PFSK-1 (cell line): ENCODE data around the gene CD300E.

Experiments used
- POLR2AphosphoS5 ChIP-seq: IDR thresholded peaks from 2 replicates; pipeline ENCODE4 v1.6.1; 2012; ENCODE audit warnings: low read depth, mild to moderate bottlenecking, control low read depth, low read length, moderate library complexity
- REST ChIP-seq, 2 experiments: IDR thresholded peaks; 2 replicates each; pipeline versions ENCODE4 v1.6.1 to v1.8.0; 2011 to 2012; ENCODE audit warnings: low read depth in 2 of 2, low read length in 2 of 2, control low read depth in 1 of 2, inconsistent platforms in 1 of 2, mild to moderate bottlenecking in 1 of 2, moderate library complexity in 1 of 2; ENCODE audit not compliant: insufficient read depth in 1 of 2
- TAF1 ChIP-seq: IDR thresholded peaks from 2 replicates; pipeline ENCODE4 v1.6.1; 2012; ENCODE audit warnings: low read length, control low read depth, borderline replicate concordance; ENCODE audit not compliant: insufficient read depth

DNA sequence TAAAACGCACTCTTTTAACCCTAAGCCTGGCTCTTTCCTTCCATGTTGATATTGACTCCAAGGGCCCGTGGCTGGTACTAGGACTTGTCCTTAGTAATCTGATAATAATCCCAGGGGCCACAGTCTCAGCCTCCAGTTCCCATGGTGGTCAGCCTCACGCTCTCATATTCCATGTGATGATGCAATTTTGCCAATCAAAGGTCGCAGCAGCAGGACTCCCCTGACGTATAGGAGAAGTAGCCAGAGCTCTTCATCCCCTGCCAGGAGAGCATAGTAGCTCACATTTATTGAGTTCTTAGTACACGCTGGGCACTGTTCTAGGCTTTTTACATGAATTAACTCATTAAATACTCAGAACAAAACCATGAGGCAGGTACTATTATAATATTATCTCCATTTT is 46.8 kb upstream of the CD300E start:
- TF ChIP-seq TAF1 (no peak), POLR2AphosphoS5 (no peak), REST (IDR thresholded peaks at IDR 0.05; ENCODE audit: insufficient read depth in 1 of 2, low read depth in 2 of 2, low read length in 2 of 2) (no peak)
